Measurements from ENCODE around the gene OPRL1.

OPRL1 gene

GRCh38 chr20:64145458-64146300 is 65.8 kb downstream of the OPRL1 start:
- no peak for DNase-seq

GRCh38 chr20:64146301-64146935 is 66.5 kb downstream of the OPRL1 start:
- DNase-seq, result no peak

- DNase-seq, result no peak
Measured at GRCh38 chr20:64146936-64147477, 67.1 kb downstream of the OPRL1 start.

GRCh38 chr20:64148581-64148980 is 68.7 kb downstream of the OPRL1 start:
- no peak for DNase-seq

GRCh38 chr20:64149141-64149540 is 69.3 kb downstream of the OPRL1 start:
- no peak for DNase-seq

GRCh38 chr20:64149809-64150560 is 70.1 kb downstream of the OPRL1 start:
- DNase-seq, result no peak

Data from NCI-H2029 (cell line).